Body of pancreas (tissue), 4 donors: Measurements from ENCODE around the gene FAM47E.

Experiments
- CTCF ChIP-seq, 7 experiments: fragments of 450-650 bp in 4 of 7; fragments of 200-600 bp in 3 of 7; sonication (generic) in 3 of 7; IDR thresholded peaks; one replicate each; pipeline ENCODE4 v1.5.1; 2016 to 2019; ENCODE audit warnings: antibody characterized with exemption in 7 of 7
- POLR2A ChIP-seq, 3 donors: fragments of 450-650 bp; IDR thresholded peaks; one replicate each; pipeline ENCODE4 v1.6.1; 2016; ENCODE audit warnings: antibody characterized with exemption in 3 of 3, mild to moderate bottlenecking in 2 of 3

DNA sequence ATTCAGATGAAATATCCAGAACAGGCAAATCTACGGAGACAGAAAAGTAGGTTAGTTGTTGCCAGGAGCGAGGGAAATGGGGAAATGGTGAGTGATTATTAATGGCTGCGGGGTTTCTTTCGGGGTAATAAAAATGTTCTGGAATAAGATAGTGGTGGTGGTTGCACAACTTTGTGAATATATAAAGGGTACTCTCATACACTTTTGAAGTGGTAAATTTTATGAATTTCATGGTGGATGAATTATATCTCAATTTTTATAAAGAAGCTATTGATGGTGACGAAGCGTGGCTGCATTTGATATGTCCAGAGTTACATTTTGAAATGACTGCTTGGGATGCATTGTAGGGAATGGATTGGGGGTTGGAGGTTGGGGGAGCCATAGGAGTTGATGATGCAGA lies 16.3 kb downstream of the FAM47E start:
- no peak for TF ChIP-seq CTCF (IDR thresholded peaks at IDR 0.05)
- no peak for TF ChIP-seq POLR2A (IDR thresholded peaks at IDR 0.05)
